ENCODE measurements around the gene VAT1. TPM values are rescaled to one million over a fixed set of nuclear protein-coding genes. Genes with fewer than 3 reads are reported as not detected.
A peak's percentile ranks its signal among the peaks of the same experiment; 100 is the strongest.
"Not testable (repeated sequence)": the region's sequence is repeated elsewhere in the genome, so short reads cannot be mapped to it uniquely, and the experiment has no call there.

Gene VAT1
- polyA plus RNA-seq, 5 donors, result 105 to 148 (median 128) TPM

GRCh38 chr17:43011728-43012472 lies 10.3 kb downstream of the VAT1 start:
- DNase-seq, result no peak

DNA sequence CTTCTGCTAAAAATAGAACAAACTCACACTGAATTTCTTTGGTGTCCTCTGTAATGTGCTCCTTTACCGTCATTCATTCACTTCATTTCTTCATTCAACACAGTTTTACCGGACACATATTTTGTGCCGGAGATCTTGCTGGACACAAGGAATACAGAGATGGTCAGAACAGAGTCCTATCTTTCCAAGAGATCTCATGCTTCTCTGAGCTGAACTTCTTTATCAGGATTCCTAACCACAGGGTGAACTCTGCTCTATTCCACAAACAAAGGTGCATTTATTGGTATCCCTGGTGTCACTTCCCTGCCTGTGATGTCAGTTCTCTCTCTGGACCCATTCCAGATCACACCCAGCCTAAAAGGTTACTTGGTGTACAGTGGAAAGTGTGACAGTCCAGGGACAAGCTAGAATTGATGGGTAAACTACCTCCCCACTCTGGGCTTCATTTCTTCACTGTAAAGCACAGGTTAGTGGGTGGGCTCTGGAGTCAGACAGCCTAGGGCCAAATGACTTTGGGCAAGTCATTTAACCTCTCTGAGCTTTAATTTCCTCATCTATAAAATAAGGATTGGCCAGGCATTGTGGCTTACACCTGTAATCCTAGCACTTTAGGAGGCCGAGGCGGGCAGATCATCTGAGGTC lies 11.4 kb downstream of the VAT1 start:
- no peak for DNase-seq

DNA sequence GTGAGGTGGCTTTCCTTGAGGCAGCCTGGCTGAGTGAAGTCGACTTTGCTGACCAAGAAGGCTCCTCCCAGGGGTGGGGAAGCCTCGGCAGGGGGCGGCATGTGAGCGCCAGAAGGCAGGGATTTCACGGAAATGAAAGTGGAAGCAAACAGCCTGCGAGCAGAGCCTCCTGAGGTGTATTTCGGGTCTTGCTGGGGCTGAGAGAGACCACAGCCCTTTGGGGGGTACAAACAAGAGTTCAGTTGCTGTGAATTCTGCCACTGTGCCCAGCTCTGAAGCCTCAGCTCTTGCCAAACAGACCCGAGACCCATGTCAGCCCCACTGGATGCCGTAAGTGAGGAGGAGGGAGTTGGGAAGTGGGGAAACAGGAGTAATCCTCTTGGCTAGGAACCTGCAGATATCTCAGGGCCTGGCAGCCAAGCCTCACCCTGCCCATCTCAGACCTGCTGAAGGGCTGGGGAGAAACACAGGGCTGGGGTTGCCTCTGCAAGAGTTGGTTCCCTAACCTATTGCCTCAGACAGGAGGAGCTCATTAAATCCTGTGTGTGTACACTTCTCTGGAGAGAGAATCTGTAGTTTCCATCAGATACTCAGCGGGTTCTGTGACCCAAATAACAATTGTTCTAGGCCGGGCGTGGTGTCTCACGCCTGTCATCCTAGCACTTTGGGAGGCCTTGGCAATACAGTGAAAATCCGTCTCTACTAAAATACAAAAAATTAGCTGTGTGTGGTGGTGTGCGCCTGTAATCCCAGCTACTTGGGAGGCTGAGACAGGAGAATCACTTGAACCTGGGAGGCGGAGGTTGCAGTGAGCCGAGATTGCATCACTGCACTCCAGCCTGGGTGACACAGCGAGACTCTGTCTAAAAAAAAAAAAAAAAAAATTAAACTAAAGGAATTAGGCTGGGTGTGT lies 15.3 kb downstream of the VAT1 start, which contains the start of gene IFI35:
Gene IFI35, plus strand, starts transcription at position 146 of the 913 bp plus-strand sequence. Its CDS starts 164 bp downstream, at position 310.
- DNase-seq, result peak; percentile 76 to 85

DNA sequence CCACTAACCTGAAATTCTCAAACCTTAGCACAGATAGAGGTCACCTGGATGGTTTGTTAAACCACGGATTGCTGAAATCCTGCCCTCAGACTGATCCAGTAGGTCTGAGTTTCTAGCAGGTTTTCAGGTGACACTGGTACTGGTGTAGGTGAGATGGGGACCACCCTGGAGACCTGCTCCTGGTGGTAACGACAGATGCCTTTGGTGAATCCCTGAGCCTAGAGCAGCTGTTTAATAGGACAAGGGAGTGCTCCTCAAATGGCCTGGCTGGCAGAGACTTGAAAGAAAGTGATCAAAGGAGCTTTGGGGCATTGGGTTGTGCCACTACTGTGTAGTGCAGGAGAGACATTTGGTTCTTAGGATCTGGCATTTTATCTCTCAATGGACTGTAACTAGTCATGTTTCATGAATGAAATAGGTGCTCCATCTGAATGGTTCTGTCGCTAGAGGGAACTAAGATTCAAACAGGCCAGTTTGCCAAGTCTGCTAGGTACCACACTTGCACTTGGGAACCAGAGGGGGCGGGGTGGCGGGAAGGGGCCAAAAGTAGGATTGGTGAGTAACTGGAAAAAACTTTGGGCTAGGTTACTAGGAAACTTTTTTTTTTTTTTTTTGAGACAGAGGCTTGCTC lies 18.5 kb downstream of the VAT1 start:
- DNase-seq, result no peak

DNA sequence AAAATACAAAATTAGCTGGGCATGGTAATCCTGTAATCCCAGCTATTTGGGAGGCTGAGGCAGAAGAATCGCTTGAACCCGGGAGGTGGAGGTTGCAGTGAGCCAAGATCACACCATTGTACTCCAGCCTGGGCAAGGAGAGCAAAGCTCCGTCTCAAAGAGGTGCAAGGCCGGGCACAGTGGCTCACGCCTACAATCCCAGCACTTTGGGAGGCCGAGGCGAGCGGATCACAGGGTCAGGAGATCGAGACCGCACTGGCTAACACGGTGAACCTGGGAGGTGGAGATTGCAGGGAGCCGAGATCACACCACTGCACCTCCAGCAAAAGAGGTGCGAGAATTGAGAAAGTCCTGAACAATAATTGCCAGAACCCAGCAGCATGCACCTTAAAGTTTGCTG lies 21.3 kb downstream of the VAT1 start:
- DNase-seq, result not testable (repeated sequence)

DNA sequence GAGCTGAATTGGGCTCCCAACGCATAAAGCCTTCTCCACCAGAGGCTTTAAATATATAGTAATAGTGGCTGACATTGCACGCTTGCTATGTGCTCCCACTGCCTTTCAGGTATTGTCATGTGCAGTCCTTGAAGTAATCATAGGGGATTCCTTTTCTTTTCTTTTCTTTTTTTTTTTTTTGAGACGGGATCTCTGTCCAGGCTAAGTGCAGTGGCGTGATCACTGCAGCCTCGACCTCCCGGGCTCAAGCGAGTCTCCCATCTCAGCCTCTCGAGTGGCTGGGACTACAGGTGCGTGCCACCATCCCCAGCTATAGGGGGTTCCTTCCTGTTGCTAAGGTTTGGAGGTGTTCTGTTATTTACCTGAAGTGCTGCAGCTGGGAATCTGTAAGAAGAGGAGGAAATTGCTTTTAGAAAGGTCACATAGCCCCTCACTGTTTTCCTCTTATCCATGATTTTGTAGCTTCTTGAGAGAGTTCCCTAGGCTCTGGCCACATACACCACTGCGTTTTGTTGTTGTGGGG lies 23.1 kb downstream of the VAT1 start:
- no peak for DNase-seq

DNA sequence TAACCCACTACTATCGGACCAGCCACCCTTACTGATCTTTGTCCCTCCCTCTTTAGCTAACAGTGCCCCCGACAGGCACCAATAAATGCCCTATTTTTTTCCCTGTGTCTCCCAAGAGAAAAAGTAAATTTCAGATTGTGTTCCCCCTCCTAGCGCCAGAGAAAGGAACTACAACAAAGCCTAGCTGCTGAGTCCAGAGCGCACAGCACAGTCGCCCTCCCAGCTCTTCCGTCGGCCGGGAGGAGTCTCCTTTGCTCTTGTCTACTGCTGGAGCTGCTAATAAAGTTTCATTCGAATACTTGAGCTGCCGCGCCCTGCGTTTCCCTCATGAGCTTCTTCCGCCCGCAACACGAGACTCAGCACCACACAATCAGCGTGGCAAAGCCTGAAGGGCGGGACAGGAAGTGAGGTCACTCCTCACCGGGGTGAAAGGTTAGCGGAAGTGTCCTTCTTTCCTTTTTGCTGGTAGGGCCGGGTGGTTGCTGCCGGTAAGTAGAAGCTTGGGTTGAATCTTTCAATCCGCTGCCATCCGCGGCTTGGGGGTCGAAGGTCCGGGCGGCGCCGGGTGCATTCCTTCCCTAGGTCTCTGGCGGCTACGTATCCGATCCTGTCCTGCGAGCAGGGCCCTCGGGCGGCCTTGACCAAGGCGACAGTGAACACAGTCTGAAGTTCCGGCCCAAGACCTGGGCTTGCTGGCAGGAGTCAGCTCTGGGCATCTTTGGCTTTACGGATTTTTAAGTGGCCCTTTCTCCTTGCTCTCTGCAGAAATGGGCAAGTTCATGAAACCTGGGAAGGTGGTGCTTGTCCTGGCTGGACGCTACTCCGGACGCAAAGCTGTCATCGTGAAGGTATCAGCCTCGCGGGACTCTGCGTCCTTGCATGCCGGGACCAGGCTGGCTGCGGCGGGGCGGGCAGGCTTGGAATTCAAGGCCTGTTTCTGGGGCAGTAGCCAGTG lies 23.9 kb downstream of the VAT1 start, which contains the start of gene RPL27:
Gene RPL27, plus strand, starts transcription at position 436 of the 955 bp plus-strand sequence. Its CDS starts 332 bp downstream, at position 768.
- peak; percentile 99 to 100 for DNase-seq

- DNase-seq, result no peak
These were observed 24.7 kb downstream of the VAT1 start for GRCh38 chr17:42997390-42997983.

GRCh38 chr17:42993913-42994312 lies 28.3 kb downstream of the VAT1 start:
- not testable (repeated sequence) for DNase-seq

GRCh38 chr17:42992872-42993271 lies 29.3 kb downstream of the VAT1 start:
- DNase-seq, result no peak

DNA sequence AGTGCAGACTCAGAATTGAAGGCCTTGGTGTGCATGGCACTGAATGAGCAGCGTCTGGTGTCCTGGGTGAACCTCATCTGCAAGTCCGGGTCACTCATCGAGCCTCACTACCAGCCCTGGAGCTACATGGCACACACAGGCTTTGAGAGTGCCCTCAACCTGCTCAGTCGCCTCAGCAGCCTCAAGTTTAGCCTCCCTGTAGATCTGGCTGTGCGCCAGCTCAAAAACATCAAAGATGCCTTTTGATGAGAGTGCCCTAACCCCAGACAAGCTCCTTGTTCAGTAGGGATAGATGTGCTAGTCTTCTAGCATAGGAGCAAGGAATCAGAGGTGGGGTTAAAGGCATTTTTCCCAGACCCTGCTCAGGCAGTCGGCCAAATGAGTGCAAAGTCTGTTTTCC lies 30.7 kb downstream of the VAT1 start:
- DNase-seq, result no peak

DNA sequence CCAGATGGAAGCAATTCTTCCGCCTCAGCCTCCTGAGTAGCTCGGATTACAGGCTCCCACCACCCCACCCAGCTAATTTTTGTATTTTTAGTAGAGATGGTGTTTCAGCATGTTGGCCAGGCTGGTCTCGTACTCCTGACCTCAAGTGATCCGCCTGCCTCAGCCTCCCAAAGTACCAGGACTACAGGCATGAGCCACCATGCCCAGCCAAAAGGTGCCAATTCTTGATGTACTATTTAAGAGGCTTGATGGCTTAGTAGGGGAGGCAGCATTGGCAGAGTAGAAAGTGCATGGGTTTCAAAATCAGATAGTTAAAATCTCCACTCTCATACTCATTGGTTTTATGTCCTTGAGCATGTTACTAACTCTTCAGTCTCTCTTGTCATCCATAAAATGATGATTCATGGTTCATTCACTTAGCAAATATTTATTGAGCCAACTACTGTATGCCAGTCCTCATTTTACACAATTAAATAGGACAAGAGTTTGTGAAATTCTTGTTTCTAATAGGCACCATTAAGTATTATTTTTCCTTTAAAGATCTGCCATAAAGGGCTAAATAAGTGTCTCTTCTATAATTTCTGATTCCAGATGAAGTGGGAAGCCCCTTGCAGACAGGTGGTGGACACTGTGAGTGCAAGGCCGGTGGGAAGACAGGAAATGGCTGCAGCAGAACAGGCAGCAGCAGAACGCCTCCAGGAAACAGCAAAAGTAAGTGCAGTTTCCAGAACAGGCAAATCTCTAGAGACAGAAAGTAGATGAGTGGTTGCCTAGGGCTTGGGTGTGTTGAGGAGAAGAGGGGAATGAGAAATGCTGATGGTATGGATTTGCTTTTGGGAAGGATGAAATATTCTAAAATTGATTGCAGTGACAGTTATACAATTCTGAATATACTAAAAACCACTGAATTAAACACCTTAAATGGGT lies 32.2 kb downstream of the VAT1 start:
- DNase-seq, result no peak

DNA sequence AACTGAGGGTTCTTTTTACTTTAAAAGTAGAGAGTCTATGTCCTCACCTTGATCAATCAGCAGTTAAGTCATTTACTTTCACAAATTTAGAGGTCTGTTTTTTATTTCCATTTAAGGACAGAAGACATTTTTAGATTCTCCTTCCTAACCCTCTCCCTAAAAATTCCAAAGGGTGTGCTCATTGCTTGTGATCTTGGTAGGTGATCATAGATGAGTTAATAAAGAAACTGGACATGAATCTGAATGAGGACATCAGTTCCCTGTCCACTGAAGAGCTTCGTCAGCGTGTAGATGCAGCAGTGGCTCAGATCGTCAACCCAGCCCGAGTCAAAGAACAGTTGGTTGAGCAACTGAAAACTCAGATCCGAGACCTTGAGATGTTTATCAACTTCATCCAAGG lies 33.0 kb downstream of the VAT1 start:
- DNase-seq, result no peak

- no peak for DNase-seq
These were observed 37.0 kb downstream of the VAT1 start for GRCh38 chr17:42985225-42985624.

GRCh38 chr17:42982266-42982665 lies 39.9 kb downstream of the VAT1 start:
- no peak for DNase-seq

- DNase-seq, result peak in 1 of 2 donors; percentile 27
These were observed 41.3 kb downstream of the VAT1 start for GRCh38 chr17:42980766-42981397.

DNA sequence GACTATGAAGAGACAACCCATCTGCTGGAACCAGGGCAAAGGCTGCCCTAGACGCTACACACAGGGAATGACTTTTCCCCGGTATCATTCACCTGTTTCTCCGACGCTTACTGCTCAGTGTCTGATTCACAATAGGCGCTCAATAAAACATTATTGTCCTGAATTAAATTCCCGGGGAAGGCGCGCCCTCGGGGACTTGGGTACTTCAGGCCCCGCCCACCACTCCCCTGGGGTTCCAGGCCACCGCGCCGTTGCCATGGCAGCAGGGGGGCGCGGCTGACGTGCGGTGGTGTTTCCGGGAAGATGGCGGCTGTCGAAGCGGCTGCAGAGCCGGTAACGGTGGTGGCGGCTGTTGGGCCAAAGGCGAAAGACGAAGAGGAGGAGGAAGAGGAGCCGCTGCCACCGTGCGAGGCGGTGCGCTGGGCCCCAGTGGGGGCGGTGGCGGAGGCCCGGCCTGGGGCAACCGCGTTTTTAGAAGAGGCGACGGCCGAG lies 41.9 kb downstream of the VAT1 start, which contains the start of gene RUNDC1:
Gene RUNDC1, plus strand, starts transcription at position 292 of the 492 bp plus-strand sequence. Its CDS starts 12 bp downstream, at position 304.
- DNase-seq, result peak; percentile 86 to 90
